Endothelial cell of umbilical vein (primary cell): Measurements from ENCODE around the gene RAB12.

Experiments
- CTCF ChIP-seq, 2 donors: IDR thresholded peaks; 1 replicate in 1 of 2; 2 replicates in 1 of 2; pipeline ENCODE4 v1.5.1; 2011; ENCODE audit warnings: low read length in 2 of 2, mild to moderate bottlenecking in 2 of 2, moderate library complexity in 2 of 2, control low read depth in 1 of 2, inconsistent platforms in 1 of 2, low read depth in 1 of 2; ENCODE audit not compliant: insufficient read depth in 1 of 2; ENCODE audit errors: extremely low read depth in 1 of 2
- POLR2A ChIP-seq: IDR thresholded peaks from 2 replicates; pipeline ENCODE4 v1.6.1; 2012; ENCODE audit warnings: low read depth, mild to moderate bottlenecking, control low read depth, low read length

GRCh38 chr18:8619041-8619440, 9.8 kb downstream of the RAB12 start:
- TF ChIP-seq POLR2A (no peak), CTCF (IDR thresholded peaks at IDR 0.05; ENCODE audit: extremely low read depth in 1 of 2, insufficient read depth in 1 of 2, low read depth in 1 of 2, low read length in 2 of 2) (no peak)
